Stimulated activated effector memory CD8-positive, alpha-beta T cell treated with anti-CD3 and anti-CD28 coated beads, Interleukin-12 subunit alpha, Interleukin-12 subunit beta, amount 100 ng/mL, for 72 hours (primary cell): ENCODE measurements around the gene PRDM13.
"Not testable (repeated sequence)": the region's sequence is repeated elsewhere in the genome, so short reads cannot be mapped to it uniquely, and the experiment has no call there.

Source experiments
- ATAC-seq: fragments of 150-1000 bp; cut with Tn5 transposase; 2 replicates; pipeline ENCODE4 v1.10.0; 2021
- DNase-seq, 2 donors: peaks; one replicate each; pipeline ENCODE4 v3.0.0; 2021 to 2022; ENCODE audit warnings: low spot score in 2 of 2
- H3K27ac Mint-ChIP-seq: one replicate; pipeline ENCODE4 v1.8.0; 2022; ENCODE audit warnings: mild to moderate bottlenecking, mixed read lengths
- H3K36me3 Mint-ChIP-seq: one replicate; pipeline ENCODE4 v1.8.0; 2022; ENCODE audit warnings: mild to moderate bottlenecking, mixed read lengths
- H3K4me1 Mint-ChIP-seq: one replicate; pipeline ENCODE4 v1.8.0; 2022; ENCODE audit warnings: mixed read lengths
- H3K4me3 Mint-ChIP-seq: one replicate; pipeline ENCODE4 v1.8.0; 2022; ENCODE audit warnings: mild to moderate bottlenecking, mixed read lengths
- H3K9me3 Mint-ChIP-seq: one replicate; pipeline ENCODE4 v1.8.0; 2022; ENCODE audit warnings: mixed read lengths

The PRDM13 gene

DNA sequence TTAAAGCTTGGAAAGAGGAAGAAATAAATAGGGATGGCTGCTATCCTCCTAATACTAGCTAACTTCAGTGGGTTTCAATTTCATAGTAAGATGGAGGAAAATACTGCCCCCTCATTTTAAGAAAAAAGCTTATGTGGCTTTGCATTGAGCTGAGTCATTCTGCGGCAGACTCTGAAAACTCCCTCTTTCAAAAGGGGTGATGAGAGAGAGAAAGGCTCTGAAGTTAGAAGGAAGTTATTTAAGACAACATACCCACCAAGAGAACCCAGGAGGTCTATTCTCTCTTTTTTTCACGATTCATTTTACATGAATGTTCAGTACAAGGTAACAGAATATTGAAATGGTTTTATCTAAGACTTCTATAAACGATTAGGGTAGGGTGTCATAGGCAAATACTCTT is 4.5 kb downstream of the PRDM13 start:
- DNase-seq: no peak
- Mint-ChIP-seq H3K36me3 (peaks cover 4% of the 10 kb centered on the region), H3K4me3 (peak overlapping the region; percentile 24), H3K4me1 (peaks cover 50% of the 10 kb centered on the region), H3K9me3 (no peaks in the 10 kb centered on the region), H3K27ac (peak overlapping the region; percentile 50)
- peak; percentile 81 for ATAC-seq

DNA sequence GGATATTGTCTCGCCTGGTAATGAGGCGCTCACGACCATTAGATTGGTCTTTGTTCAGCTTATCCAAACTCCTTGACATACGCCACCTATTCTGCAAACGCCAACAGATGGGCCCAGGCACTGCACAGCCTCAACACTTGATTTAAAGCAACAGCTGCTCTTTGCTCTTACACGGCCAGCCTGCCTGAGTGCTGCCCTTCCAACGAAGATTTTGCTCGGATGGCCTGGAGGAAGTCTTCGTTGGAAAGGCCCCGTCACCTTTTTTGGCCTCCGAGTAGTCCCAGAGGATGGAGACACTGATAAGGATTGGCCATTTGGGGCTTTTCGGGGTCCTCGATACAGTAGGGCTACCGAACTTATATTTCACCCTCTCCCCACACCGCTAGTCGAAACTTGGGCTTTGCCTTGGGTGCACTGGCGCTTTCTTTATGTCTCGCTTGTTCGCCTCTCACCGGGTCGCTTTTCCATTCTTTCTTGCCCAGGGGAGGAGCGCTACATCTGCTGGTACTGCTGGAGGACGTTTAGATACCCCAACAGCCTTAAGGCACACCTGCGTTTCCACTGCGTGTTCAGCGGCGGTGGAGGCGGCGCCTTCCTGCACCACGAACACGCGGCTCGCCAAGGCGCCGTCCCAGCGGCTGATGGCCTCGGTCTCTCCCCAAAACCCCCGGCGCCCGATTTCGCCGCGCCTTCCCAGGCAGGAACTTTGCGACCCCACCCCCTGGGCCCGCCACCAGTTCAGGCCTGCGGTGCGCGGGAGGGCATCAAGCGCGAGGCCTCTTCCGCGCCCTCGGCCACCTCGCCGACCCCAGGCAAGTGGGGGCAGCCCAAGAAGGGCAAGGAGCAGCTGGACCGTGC is 6.1 kb downstream of the PRDM13 start:
- H3K4me3 Mint-ChIP-seq: peak overlapping the region; percentile 74
- peaks cover 4% of the 10 kb centered on the region for H3K36me3 Mint-ChIP-seq
- H3K4me1 Mint-ChIP-seq: peaks cover 44% of the 10 kb centered on the region
- H3K9me3 Mint-ChIP-seq: no peaks in the 10 kb centered on the region
- DNase-seq (peak in 1 of 2 donors; percentile 51), ATAC-seq (no peak)
- no peak overlapping the region for H3K27ac Mint-ChIP-seq

DNA sequence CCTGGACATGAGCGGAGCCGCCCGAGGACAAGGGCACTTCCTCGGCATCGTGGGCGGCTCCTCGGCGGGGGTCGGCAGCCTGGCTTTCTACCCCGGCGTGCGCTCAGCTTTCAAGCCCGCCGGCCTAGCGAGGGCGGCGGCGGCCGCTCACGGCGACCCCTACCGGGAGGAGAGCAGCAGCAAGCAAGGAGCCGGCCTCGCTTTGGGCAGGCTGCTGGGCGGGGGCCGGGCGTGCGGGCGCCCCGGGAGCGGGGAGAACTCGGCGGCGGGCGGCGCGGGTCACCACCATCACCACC is 6.7 kb downstream of the PRDM13 start:
- Mint-ChIP-seq H3K9me3 (no peaks in the 10 kb centered on the region), H3K27ac (no peak overlapping the region), H3K4me3 (peak overlapping the region; percentile 74), H3K4me1 (peaks cover 41% of the 10 kb centered on the region), H3K36me3 (peaks cover 4% of the 10 kb centered on the region)
- no peak for DNase-seq
- peak; percentile 73 for ATAC-seq

DNA sequence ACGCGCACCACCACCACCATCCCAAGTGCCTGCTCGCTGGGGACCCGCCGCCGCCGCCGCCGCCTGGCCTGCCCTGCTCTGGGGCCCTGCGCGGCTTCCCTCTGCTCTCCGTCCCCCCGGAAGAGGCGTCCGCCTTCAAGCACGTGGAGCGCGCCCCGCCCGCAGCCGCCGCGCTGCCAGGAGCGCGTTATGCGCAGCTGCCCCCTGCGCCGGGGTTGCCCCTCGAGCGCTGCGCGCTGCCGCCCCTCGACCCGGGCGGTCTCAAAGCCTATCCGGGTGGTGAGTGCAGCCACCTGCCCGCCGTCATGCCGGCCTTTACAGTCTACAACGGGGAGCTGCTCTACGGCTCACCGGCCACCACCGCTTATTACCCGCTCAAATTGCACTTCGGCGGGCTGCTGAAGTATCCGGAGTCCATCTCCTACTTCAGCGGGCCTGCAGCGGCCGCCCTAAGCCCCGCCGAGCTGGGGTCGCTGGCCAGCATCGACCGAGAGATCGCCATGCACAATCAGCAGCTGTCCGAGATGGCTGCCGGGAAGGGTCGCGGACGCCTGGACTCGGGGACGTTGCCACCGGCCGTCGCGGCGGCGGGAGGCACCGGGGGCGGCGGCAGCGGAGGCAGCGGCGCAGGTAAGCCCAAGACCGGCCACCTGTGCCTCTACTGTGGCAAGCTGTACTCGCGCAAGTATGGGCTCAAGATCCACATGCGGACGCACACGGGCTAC is 7.2 kb downstream of the PRDM13 start:
- DNase-seq: peak; percentile 40 to 64
- no peaks in the 10 kb centered on the region for H3K9me3 Mint-ChIP-seq
- H3K4me1 Mint-ChIP-seq: peaks cover 39% of the 10 kb centered on the region
- peak overlapping the region; percentile 74 for H3K4me3 Mint-ChIP-seq
- peaks cover 4% of the 10 kb centered on the region for H3K36me3 Mint-ChIP-seq
- H3K27ac Mint-ChIP-seq: no peak overlapping the region
- ATAC-seq: peak; percentile 84

DNA sequence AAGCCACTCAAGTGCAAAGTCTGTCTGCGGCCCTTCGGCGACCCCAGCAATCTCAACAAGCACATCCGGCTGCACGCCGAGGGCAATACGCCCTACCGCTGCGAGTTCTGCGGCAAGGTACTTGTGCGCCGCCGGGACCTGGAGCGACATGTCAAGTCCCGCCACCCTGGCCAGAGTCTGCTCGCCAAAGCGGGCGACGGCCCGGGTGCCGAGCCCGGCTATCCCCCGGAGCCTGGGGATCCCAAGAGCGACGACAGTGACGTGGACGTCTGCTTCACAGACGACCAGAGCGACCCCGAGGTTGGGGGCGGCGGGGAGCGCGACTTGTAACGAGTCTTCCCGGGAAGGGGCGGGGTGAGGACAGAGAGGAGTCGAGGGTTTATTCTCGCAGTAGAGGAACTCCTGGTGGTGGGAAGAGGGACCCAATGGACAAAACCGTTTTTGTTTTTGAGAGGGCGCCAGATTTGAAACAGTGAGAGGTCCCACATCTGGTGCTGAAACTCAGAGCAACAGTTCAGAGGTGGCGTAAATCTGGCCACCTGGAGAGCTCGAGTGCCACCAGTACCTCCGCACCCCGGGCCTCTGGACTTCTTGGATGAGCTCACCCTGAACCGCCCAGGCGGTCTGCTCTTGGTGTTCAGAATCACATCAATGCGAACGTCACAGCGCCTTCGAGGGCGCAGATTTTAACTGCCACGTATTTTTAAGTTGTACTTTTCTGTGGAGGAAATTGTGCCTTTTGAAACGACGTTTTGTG is 8.0 kb downstream of the PRDM13 start:
- no peaks in the 10 kb centered on the region for H3K9me3 Mint-ChIP-seq
- peaks cover 34% of the 10 kb centered on the region for H3K4me1 Mint-ChIP-seq
- ATAC-seq (peak; percentile 43), DNase-seq (peak in 1 of 2 donors; percentile 57)
- H3K36me3 Mint-ChIP-seq: peaks cover 4% of the 10 kb centered on the region
- peak overlapping the region; percentile 74 for H3K4me3 Mint-ChIP-seq
- no peak overlapping the region for H3K27ac Mint-ChIP-seq

DNA sequence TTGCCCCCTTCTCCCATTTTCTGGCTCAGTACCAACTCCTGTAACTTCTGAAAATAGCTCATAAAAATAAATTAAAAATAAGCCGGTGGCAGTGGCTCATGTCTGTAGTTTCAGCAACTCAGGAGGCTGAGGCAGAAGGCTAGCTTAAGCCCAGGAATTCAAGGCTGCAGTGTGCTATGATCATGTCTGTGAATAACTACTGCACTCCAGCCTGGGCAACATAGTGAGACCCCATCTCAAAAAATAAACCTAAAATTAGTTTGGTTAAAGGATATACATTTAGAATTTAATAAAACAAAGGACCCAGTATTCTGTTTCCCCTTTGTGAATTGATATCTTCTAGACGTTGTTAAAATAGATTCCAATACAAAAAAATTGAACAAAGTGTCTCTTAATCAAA is 10.5 kb downstream of the PRDM13 start:
- H3K27ac Mint-ChIP-seq: no peak overlapping the region
- peaks cover 14% of the 10 kb centered on the region for H3K4me1 Mint-ChIP-seq

DNA sequence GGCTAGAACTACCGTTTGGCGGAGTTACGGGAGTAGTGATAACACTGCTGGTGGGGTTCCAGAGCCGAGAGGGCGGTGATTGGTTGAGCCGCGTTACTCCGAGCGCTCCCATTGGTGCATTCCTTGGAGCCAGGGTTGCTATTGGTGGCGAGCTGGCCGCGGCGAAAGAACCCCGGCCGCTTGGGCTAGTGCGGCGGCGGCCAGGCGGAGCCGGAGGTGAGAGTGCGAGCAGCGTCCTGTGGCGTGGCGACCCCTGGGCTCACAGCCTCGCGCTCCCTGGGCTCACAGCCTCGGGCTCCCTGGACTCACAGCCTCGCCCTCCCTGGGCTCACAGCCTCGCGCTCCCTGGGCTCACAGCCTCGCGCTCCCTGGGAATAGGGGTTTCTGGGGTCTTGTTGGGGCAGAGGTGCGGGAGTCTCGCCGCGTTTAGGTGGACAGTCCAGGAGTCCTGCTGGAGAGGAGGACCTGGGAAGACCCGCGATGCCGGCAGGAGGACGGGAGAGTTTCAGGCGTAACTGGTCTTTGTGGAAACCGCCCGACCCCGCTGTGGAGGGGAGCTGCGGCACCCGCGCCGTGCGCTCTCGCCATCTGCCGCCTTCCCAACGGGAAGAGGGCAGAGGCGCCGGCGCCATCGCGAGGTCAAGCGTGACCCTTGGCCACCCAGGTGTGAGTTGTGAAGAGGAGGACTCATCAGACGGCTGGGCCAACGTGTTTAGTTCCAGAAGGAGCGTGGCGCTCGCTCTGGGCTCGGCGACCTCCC is 12.2 kb downstream of the PRDM13 start:
- peaks cover 14% of the 10 kb centered on the region for H3K4me1 Mint-ChIP-seq
- no peaks in the 10 kb centered on the region for H3K36me3 Mint-ChIP-seq
- no peak overlapping the region for H3K4me3 Mint-ChIP-seq
- no peak overlapping the region for H3K27ac Mint-ChIP-seq
- H3K9me3 Mint-ChIP-seq: no peaks in the 10 kb centered on the region
- ATAC-seq (no peak), DNase-seq (no peak)

More for the DNA sequence above, 10.5 kb downstream of the PRDM13 start:
- Mint-ChIP-seq H3K9me3 (no peaks in the 10 kb centered on the region), H3K4me3 (no peak overlapping the region), H3K36me3 (peaks cover 4% of the 10 kb centered on the region)
- DNase-seq (no peak), ATAC-seq (no peak)

DNA sequence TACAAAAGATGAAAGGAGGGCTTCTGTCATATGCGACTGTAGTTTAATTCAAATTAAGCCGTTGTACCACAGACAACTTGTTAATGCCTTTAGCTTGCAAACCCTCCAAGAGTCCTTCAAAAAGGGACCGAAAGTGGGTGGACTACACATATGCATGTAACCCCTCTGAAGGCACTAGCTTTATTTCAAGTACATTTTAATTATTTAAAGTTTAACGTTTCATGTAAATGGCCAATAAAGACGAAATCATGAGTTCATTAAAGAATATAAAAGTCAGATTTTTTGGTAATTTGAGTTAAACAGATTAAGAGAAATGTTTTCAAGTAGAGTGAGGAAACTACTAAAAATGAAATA is 12.8 kb downstream of the PRDM13 start:
- DNase-seq (no peak), ATAC-seq (no peak)
- peaks cover 12% of the 10 kb centered on the region for H3K4me1 Mint-ChIP-seq
- H3K36me3 Mint-ChIP-seq: no peaks in the 10 kb centered on the region
- no peak overlapping the region for H3K27ac Mint-ChIP-seq
- H3K4me3 Mint-ChIP-seq: no peak overlapping the region
- H3K9me3 Mint-ChIP-seq: no peaks in the 10 kb centered on the region

DNA sequence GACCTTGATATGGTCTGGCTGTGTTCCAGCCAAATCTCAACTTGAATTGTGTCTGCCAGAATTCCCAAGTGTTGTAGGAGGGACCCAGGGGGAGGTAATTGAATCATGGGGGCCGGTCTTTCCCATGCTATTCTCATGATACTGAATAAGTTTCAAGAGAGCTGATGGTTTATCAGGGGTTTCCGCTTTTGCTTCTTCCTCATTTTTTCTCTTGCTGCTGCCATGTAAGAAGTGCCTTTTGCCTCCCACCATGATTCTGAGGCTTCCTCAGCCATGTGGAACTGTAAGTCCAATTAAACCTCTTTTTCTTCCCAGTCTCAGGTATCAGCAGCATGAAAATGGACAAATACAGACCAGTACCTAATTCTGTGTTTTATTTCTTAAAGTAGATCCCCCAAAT is 15.4 kb downstream of the PRDM13 start:
- H3K4me3 Mint-ChIP-seq: not testable (repeated sequence)

DNA sequence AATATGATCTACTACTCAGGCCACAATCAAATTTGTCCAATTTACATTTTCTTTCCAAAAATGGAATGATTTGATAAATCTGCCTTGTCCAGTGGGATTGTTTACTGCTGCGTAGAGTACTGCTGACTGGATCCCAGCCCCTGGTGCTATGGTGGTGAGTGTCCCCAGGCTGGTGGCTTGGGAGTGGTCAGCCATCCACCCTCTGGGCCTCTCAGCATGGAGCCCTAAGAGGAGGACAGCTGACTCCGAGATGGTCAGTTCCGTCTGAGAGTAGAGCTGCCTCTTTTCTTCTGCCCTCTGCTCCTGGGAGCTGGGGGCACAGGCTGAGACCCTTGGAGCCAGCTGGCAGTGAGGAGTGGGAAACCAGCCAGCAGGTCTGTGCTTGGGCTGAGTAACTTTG is 22.7 kb downstream of the PRDM13 start:
- Mint-ChIP-seq H3K27ac (no peak overlapping the region), H3K4me1 (no peaks in the 10 kb centered on the region), H3K36me3 (no peaks in the 10 kb centered on the region), H3K4me3 (no peak overlapping the region), H3K9me3 (no peaks in the 10 kb centered on the region)
- no peak for DNase-seq
- no peak for ATAC-seq

More for the DNA sequence above, 15.4 kb downstream of the PRDM13 start:
- H3K9me3 Mint-ChIP-seq, H3K36me3 Mint-ChIP-seq, DNase-seq, H3K27ac Mint-ChIP-seq, H3K4me1 Mint-ChIP-seq, ATAC-seq: not testable (repeated sequence)

DNA sequence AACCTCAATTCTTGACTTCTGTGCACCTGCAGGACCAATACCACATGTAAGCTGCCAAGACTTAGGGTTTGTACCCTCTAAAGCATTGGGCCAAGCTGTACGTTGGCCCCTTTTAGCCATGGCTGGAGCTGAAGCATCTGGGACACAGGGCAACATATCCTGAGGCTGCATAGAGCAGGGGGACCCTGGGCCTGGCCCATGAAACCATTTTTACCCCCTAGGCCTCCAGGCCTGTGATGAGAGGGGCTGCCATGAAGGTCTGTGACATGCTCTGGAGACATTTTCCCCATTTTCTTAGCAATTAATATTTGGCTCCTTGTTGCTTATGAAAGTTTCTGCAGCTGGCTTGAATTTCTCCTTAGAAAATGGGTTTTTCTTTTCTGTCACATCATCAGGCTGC is 31.0 kb downstream of the PRDM13 start:
- no peak overlapping the region for H3K27ac Mint-ChIP-seq
- no peak for ATAC-seq
- H3K36me3 Mint-ChIP-seq: no peaks in the 10 kb centered on the region
- no peak overlapping the region for H3K4me3 Mint-ChIP-seq
- DNase-seq: no peak
- peaks cover 8% of the 10 kb centered on the region for H3K9me3 Mint-ChIP-seq
- H3K4me1 Mint-ChIP-seq: no peaks in the 10 kb centered on the region

DNA sequence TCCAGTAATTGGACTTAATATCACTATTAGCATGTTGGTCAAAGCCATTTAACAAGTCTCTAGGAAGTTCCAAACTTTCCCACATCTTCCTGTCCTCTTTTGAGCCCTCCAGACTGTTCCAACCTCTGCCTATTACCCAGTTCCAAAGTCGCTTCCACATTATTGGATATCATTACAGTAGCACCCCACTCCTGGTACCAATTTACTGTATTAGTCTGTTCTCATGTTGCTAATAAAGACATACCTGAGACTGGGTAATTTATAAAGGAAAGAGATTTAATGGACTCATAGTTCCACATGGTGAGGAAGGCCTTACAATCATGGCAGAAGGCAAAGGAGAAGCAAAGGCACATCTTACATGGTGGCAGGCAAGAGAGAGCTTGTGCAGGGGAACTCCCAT is 31.7 kb downstream of the PRDM13 start:
- H3K4me1 Mint-ChIP-seq, DNase-seq, H3K36me3 Mint-ChIP-seq, H3K9me3 Mint-ChIP-seq, ATAC-seq, H3K4me3 Mint-ChIP-seq, H3K27ac Mint-ChIP-seq: not testable (repeated sequence)

DNA sequence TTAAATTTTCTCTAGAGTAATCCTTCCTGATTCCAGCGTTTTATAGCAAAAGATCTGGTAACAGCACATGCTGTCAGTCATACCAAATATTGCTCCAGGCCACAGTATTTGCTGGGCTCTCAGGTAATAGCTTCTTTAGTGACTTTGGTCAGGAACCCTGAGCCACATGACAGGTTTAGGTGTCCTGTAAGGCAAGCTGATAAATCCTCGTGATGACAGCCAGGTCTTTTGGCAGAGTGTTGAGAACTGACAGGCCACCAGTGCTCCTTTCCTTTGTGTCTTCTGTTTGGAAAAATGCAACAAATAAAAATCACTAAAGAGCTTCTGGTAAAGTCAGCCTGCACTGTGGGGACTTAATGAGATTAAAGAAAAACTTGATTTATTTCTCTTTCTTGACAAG is 34.6 kb downstream of the PRDM13 start:
- ATAC-seq (no peak), DNase-seq (no peak)
- no peaks in the 10 kb centered on the region for H3K4me1 Mint-ChIP-seq
- H3K4me3 Mint-ChIP-seq: no peak overlapping the region
- H3K27ac Mint-ChIP-seq: no peak overlapping the region
- H3K9me3 Mint-ChIP-seq: peaks cover 8% of the 10 kb centered on the region
- no peaks in the 10 kb centered on the region for H3K36me3 Mint-ChIP-seq

DNA sequence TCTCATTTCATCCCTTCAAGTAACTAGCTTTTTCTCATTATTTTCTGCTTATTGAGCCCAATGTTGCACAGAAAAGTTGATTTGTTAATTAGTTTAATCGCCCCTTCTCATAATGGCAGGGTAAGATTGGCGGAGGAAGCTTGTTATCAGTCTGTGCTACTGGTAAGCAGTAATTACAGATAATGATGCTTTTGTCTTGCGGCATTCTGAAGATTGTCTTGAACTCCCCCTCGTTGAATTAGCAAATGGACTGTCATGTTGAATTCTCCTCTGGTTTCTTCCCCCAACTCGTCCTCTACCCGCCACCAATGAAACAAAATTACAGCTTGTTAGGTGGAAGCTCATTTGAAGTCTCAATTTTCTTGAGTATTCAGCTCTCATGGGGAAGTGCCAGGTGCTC is 39.4 kb downstream of the PRDM13 start:
- H3K4me3 Mint-ChIP-seq: no peak overlapping the region
- no peaks in the 10 kb centered on the region for H3K36me3 Mint-ChIP-seq
- H3K27ac Mint-ChIP-seq: no peak overlapping the region
- no peaks in the 10 kb centered on the region for H3K4me1 Mint-ChIP-seq
- DNase-seq: no peak
- H3K9me3 Mint-ChIP-seq: no peaks in the 10 kb centered on the region
- no peak for ATAC-seq

DNA sequence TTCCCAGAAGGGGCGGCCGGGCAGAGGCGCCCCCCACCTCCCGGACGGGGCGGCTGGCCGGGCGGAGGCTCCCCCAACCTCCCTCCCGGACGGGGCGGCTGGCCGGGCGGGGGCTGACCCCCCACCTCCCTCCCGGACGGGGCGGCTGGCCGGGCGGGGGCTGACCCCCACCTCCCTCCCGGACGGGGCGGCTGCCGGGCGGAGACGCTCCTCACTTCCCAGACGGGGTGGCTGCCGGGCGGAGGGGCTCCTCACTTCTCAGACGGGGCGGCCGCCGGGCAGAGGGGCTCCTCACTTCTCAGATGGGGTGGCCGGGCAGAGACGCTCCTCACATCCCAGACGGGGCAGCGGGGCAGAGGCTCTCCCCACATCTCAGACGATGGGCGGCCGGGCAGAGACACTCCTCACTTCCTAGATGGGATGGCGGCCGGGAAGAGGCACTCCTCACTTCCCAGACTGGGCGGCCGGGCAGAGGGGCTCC is 43.5 kb downstream of the PRDM13 start:
- not testable (repeated sequence) for H3K36me3 Mint-ChIP-seq, H3K27ac Mint-ChIP-seq, H3K9me3 Mint-ChIP-seq, H3K4me1 Mint-ChIP-seq, DNase-seq, H3K4me3 Mint-ChIP-seq, ATAC-seq
